Measurements from ENCODE around the gene NAXD.

GRCh38 chr13:110643768-110644421 is 28.6 kb downstream of the NAXD start:
- TF ChIP-seq SIX5 (IDR thresholded peaks at IDR 0.05; ENCODE audit: low read depth, low read length, severe bottlenecking) (no peak), BHLHE40 (IDR thresholded peaks at IDR 0.05; ENCODE audit: borderline replicate concordance in 1 of 2, low read depth in 2 of 2, low read length in 1 of 2) (no peak), USF2 (IDR thresholded peaks at IDR 0.05; ENCODE audit: borderline replicate concordance, low read depth, low read length) (no peak), EZH2 (IDR thresholded peaks at IDR 0.05; ENCODE audit: borderline replicate concordance, control insufficient read depth, low read depth, low read length) (no peak), HDGF (IDR thresholded peaks at IDR 0.05) (no peak), ATF2 (IDR thresholded peaks at IDR 0.05; ENCODE audit: low read length) (no peak), POLR2AphosphoS5 (IDR thresholded peaks at IDR 0.05; ENCODE audit: low read length) (no peak), FOS (IDR thresholded peaks at IDR 0.05; ENCODE audit: borderline replicate concordance, extremely low read depth, insufficient read length) (no peak), SPI1 (IDR thresholded peaks at IDR 0.05; ENCODE audit: borderline replicate concordance, insufficient read depth, low read depth, low read length) (no peak), STAT1 (conservative IDR thresholded peaks at IDR 0.05) (no peak), CTCF (IDR thresholded peaks at IDR 0.05 in 2 of 3, conservative IDR thresholded peaks at IDR 0.05 in 1 of 3; ENCODE audit: control insufficient read depth in 2 of 3, extremely low read depth in 1 of 3, insufficient read depth in 1 of 3, low read depth in 3 of 3, low read length in 3 of 3) (no peak)
